Measurements from ENCODE around the gene SEMA5B. TPM values are rescaled to one million over a fixed set of nuclear protein-coding genes. Genes with fewer than 3 reads are reported as not detected.

Gene SEMA5B
- total RNA-seq, 4 donors from 2014 or later: 0.16 to 1.2 (median 0.70) TPM

- TF ChIP-seq CTCF (IDR thresholded peaks at IDR 0.05): no peak
- no peak for ATAC-seq (ENCODE audit: low FRiP score)
- DNase-seq (ENCODE audit: low spot score): no peak
Measured at GRCh38 chr3:122929188-122930062, 98.1 kb downstream of the SEMA5B start.

GRCh38 chr3:122928396-122929187 lies 99.0 kb downstream of the SEMA5B start:
- ATAC-seq (ENCODE audit: low FRiP score) (no peak), DNase-seq (ENCODE audit: low spot score) (no peak)
- TF ChIP-seq CTCF (IDR thresholded peaks at IDR 0.05): no peak

- TF ChIP-seq CTCF (IDR thresholded peaks at IDR 0.05): no peak
- DNase-seq (ENCODE audit: low spot score) (no peak), ATAC-seq (ENCODE audit: low FRiP score) (no peak)
Measured at GRCh38 chr3:122927726-122928125, 99.8 kb downstream of the SEMA5B start.

- no peak for DNase-seq (ENCODE audit: low spot score)
- no peak for ATAC-seq (ENCODE audit: low FRiP score)
- no peak for TF ChIP-seq CTCF (IDR thresholded peaks at IDR 0.05)
Measured at GRCh38 chr3:122926811-122927210, 100.8 kb downstream of the SEMA5B start.

- no peak for DNase-seq (ENCODE audit: low spot score)
Measured at GRCh38 chr3:122926322-122926721, 101.2 kb downstream of the SEMA5B start.

GRCh38 chr3:122925756-122926155 lies 101.8 kb downstream of the SEMA5B start:
- DNase-seq (ENCODE audit: low spot score) (no peak), ATAC-seq (ENCODE audit: low FRiP score) (no peak)
- no peak for TF ChIP-seq CTCF (IDR thresholded peaks at IDR 0.05)

More at GRCh38 chr3:122926322-122926721, 101.2 kb downstream of the SEMA5B start:
- TF ChIP-seq CTCF (IDR thresholded peaks at IDR 0.05): no peak
- no peak for ATAC-seq (ENCODE audit: low FRiP score)

Data from omental fat pad (tissue), 4 donors.